Germinal center (tissue), 1 donor: ENCODE data around the gene RSRC1.
"Not testable (repeated sequence)": the region's sequence is repeated elsewhere in the genome, so short reads cannot be mapped to it uniquely, and the experiment has no call there.

ENCODE experiments used
- DNase-seq: peaks from one replicate; pipeline ENCODE4 v3.0.0; 2012; ENCODE audit warnings: mixed read lengths, low spot score

The RSRC1 gene

DNA sequence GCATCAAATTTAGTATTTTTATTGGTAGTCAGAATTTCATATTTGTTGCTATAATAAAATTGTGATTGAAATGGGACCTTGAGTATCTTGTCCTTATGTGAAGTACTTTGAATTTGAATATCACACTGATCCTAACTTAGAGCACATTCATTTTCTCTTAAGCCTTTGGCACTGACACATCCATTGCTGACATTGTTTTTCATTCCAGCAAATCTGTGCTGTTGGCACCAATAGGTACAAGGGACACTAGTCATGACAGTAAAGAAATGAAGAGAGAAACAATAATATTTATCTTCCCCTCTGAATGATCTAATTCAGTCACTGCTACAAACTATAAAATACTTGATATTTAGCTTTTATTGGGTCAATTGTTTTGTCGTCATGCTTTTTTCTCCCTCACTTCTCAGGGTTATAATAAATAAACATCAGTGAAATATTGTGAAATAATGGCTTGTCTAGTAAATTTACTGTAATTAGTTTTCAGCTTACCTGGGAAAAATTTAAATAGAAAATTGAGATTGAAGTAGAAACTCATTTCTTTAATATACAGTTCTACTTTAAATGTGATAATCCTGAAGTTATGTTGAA lies 294.3 kb downstream of the RSRC1 start:
- DNase-seq = no peak

GRCh38 chr3:158405507-158405906 lies 295.6 kb downstream of the RSRC1 start:
- no peak for DNase-seq

GRCh38 chr3:158407844-158408517 lies 298.1 kb downstream of the RSRC1 start:
- no peak for DNase-seq

GRCh38 chr3:158408518-158408897 lies 298.6 kb downstream of the RSRC1 start:
- not testable (repeated sequence) for DNase-seq

DNA sequence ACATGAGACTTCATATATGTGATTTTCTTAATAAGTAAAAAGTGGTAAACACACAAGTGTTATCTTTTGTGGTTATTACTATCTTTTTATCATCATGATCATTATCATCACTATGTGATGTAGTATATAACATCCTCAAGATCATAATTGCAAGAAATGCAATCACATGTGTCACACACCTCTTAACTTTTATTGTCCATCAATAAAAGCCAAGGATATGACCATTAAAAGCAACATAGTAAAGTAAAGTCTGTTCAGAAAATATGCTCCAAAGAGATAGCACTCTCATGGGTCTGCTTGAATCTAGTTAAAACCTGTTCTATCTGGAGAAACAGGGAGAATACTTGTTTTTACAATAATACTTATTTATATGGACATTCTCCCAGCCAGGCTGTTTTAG lies 308.1 kb downstream of the RSRC1 start:
- DNase-seq = no peak

GRCh38 chr3:158419820-158420653 lies 310.1 kb downstream of the RSRC1 start:
- no peak for DNase-seq

- DNase-seq = no peak
Measured at GRCh38 chr3:158420654-158421396, 310.9 kb downstream of the RSRC1 start.

DNA sequence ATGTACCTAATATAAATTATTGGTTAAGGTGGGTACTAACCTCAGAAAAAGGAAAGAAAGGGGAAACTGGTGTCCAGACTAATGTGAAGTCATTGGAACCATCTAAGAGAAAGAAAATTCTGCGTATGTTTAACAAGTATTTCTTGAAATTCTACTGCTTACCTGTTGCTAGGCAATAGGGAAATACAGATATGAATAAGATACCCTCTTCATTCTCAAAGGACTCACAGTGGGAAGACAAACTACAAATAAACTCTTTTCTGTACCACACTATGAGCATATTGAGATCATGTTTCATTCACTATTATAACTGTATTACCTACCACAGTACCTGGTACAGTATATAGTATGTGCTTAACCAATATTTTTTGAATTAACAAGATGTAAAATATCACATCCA lies 320.6 kb downstream of the RSRC1 start:
- DNase-seq = no peak

DNA sequence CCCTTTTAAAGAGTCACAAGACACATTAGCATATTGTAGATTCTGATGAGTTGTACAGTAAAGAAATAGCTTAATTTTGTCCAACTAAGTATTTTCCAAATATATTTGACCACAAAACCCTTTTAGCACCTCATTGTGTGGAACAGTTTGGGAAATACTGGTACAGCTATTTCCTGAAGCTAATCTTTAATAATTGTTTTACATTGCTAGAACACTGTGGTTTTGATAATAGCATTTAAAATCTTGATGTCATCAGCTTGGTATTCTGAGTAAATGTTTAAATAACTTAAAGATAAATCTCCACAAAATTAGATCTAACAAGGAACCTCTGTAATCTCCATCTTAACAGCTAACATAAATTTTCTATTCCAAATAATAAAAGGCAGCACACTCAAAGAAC lies 321.1 kb downstream of the RSRC1 start:
- DNase-seq = no peak

GRCh38 chr3:158431829-158432228 lies 321.9 kb downstream of the RSRC1 start:
- no peak for DNase-seq

- peak; percentile 6 for DNase-seq
Measured at GRCh38 chr3:158434412-158435038, 324.6 kb downstream of the RSRC1 start.

DNA sequence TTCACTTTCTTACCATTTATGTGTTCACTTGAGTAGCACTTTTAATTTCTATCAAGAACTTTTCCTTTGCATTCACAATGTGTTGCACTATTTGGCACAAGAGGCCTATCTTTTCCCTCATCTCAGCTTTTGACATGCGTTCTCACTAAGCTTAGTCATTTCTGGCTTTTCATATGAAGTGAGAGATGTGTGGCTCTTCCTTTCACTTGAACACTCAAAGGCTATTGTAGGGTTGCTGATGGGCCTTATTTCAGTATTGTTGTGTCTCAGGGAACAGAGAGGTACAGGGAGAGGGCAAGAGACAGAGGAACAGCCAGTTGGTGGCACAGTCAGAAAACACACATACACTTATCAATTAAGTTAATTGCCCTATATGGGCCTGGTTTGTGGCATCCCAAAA lies 333.7 kb downstream of the RSRC1 start:
- no peak for DNase-seq

GRCh38 chr3:158447408-158447807 lies 337.5 kb downstream of the RSRC1 start:
- no peak for DNase-seq

DNA sequence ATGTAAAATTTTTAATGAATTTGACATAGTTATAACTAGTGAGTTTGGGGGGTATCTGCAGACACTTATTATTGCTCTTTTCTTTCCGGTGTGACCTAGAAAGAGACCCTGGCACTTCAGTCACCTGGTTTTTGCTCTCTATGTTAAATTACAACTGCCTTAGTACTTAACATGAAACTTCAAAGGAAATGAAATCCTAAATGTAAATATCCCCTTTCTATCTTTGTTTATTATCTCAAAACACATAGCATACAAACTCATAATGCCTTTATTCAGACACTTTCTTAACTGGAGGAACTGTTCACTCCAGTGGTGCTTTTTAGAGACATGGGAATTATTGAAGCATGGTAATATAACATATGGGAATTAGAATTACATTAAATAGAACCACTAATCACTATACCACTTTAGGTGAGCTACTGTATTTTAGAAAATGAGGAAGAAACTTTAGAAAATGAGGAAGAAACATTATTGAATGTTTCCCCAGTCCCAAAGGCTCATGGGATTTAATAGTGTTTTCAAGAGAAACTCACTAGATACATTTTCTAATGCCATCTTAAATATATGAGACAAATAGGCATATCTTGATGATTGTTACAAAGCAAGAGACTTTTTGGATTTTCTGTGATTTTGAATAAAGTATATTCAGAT lies 341.6 kb downstream of the RSRC1 start:
- peak; percentile 3 for DNase-seq

- no peak for DNase-seq
Measured at GRCh38 chr3:158452334-158452733, 342.4 kb downstream of the RSRC1 start.

GRCh38 chr3:158453004-158453403 lies 343.1 kb downstream of the RSRC1 start:
- no peak for DNase-seq

DNA sequence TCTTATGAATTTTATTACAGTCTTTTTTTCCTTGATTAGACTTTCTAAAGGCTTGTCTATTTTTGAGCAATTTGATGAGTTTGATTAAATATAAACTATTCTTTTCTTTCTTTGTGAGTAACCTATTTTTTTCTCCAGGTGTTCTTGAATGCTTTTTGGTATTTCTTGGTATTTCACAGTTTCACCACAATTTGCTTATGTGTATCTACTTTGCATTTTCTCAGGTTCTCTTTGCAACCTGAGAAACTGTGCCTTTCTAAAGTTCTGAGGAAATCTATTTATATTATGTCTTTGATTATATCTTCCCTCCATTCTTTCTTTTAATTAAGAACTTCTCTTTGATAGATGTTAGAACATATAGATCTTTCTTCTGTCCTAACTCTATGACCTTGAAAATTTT lies 344.0 kb downstream of the RSRC1 start:
- DNase-seq = no peak

DNA sequence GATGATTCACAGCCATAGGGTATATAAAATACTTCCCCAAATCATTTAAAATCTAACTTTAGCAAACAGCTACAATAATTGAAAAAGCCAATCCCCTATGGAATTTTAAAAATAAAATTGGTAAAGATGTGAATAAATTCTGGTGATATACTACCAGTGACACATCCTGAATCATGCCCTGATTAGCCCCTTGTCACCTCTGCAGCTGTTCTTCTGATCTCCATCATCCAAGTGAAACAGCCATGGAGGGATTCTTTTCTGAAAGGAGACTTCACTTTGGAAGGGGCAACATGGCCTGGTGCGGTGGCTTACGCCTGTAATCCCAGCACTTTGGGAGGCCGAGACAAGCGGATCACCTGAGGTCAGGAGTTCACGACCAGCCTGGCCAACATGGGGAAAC lies 345.5 kb downstream of the RSRC1 start:
- no peak for DNase-seq

DNA sequence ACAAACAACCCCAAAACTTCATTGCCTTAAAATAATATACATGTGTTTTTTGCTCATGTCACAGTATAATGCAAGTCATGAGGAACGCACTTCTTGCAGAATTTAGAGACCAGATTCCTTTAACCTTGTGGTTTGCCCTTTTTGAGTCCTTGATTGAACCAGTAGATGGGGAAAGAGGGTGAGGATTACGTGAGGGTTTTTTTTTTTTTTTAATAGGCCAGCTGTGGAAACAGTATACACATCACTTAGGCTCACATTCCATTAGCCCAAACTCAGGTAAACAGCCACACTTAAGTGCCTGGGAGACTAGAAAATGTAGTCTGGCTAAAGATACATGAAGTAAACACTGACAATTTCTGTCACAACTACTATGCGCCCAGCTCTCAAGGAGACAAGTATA lies 346.2 kb downstream of the RSRC1 start:
- DNase-seq = no peak

DNA sequence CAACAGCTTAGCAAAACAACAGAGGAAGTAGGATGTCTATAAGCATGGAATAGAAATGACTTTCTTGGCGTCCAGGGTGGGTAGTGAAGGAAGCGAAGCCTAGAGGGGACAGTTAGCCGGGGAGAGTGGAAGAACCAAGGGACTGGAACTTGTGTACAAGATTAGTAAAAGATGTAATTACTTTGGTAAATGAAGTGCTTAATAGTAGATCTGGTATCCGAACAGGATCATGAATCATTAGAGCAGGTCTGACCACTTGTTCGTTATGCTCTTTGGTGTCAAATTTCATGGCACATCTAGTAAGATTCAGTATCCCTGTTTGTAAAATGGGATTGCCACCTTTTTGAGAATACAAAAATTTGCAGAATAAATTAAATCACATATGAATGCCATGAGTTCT lies 348.6 kb downstream of the RSRC1 start:
- DNase-seq = no peak

DNA sequence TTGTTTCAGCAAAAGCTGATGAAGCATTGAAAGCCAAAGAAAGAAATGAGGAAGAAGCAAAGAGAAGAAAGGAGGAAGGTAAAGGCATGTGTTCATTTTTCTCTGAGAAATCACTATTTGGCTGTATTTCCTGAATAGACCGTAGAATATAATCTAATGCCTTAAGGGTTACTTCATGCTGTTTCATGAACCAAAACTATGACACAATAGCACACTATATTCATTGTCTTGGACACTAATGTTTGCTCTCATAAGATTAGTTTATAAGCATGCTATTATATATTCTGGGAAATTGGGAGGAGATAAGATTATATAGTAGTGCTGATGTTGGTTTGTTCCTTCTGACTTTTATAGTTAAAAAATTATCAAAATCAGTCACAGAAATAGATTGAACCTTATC lies 351.0 kb downstream of the RSRC1 start:
- no peak for DNase-seq

GRCh38 chr3:158463556-158463955 lies 353.7 kb downstream of the RSRC1 start:
- DNase-seq = no peak
